HG03378 (cell line): ENCODE measurements around the gene TNF.
"Not testable (repeated sequence)": the region's sequence is repeated elsewhere in the genome, so short reads cannot be mapped to it uniquely, and the experiment has no call there.

Experiments
- ATAC-seq: cut with Tn5 transposase; IDR thresholded peaks from one replicate; pipeline ENCODE4 v1.9.1; 2021; ENCODE audit warnings: mild to moderate bottlenecking, moderate library complexity; ENCODE audit not compliant: unreplicated experiment

The TNF gene

DNA sequence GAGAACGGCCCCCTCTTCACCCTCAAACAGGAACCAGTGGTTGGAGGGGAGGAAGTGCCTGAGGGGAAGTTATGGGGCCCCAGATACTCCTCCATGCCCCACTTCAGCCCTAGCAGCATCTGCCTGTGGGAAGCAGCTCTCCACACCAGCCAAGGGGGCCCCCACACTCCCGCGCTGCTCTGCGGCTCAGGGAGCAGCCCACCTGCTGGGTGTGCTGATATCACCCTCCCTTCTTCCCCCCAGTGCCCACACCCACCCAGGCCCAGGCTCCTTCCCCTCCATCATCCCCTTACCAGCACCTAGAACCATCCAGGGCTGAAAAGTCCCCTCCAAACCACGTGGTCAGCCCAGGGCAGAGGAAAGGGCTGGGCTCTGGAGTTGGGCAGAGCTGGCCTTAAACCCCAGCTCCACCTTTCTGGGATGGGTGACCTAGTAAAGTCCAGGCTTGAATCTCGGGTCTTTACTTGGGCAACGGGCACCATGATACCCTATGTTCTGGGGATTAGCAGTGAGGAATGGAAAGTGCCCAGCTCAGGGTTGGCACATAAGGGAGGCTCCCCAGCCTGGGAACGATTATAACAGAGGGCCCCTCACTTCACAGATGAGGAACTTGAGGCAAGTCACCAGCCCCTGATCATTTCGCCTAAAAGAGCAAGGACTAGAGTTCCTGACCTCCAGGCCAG is 11.4 kb downstream of the TNF start:
- ATAC-seq = no peak

DNA sequence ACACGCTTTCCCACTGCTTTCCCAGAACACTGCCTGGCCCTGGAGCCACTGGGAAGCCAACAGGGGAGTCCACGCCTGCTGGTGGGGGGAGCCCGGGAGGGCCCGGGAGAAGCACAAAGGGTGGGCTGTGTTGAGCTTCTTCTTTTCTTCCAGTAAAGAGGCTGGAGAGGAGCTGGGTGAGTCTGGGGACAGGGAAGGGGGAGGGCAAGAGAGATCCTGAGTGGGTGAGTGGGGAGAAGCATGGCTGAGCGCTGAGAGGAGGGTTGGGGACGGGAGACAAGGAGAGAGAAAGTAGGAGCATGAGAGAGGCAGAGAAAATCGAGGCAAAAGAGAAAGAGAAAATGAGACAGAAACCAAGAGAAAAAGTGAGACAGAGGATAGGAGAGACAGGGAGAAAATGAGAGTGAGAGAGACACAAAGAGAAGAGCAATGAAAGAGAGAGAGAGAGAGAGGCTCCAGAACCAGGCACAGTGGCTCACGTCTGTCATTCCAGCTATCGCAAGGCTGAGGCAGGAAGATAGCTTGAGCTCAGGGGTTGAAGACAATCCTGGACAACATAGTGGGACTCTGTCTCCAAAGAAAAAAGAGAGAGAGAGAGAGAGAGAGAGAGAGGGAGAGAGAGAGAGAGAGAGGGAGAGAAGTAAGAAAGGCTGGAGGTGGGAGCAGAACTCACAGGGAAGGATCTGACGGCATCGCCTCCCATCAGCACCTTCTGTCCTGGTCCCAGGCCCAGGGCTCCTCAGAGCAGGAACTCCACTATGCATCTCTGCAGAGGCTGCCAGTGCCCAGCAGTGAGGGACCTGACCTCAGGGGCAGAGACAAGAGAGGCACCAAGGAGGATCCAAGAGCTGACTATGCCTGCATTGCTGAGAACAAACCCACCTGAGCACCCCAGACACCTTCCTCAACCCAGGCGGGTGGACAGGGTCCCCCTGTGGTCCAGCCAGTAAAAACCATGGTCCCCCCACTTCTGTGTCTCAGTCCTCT is 12.7 kb downstream of the TNF start:
- ATAC-seq = no peak

GRCh38 chr6:31588871-31589650 is 13.7 kb downstream of the TNF start:
- ATAC-seq = no peak

GRCh38 chr6:31590691-31591090 is 15.3 kb downstream of the TNF start:
- not testable (repeated sequence) for ATAC-seq

DNA sequence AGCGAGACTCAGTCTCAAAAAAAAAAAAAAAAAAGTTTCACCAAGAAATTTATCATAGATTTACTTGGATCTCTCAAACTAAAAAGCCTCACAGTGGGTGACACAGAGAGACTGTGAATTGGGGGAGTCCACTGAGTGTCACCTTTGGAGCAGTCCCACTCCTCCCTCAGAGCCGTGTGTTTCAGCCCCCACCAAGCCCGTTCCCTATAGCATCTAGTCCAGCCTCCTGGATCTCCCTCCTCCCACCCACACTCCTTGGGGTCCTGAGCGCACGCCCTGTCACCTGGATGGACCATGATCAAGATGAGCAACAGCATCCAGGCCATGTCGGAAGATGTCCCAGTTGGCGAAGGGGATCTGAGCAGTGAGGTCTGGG is 17.0 kb downstream of the TNF start:
- ATAC-seq = no peak

DNA sequence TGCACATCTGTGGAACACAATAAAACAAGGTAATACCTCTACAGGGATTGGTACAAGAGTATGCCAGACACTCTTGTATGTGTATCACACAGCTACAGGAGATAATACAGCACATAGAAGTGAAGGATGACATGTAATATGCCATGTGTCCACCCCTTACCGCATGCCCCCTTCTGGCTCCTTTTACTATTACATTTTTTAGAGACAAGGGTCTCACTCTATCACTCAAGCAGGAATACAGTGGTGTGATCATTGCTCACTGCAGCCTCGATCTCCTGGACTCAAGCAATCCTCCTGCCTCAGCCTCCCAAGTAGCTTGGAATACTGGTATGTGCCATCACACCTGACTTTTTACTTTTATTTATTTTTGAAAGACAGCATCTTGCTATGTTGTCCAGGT is 21.6 kb downstream of the TNF start:
- ATAC-seq = peak; percentile 42

GRCh38 chr6:31607317-31607716 is 32.0 kb downstream of the TNF start:
- ATAC-seq = no peak

GRCh38 chr6:31609519-31610406 is 34.4 kb downstream of the TNF start:
- no peak for ATAC-seq

GRCh38 chr6:31610968-31611367 is 35.6 kb downstream of the TNF start:
- ATAC-seq = no peak

DNA sequence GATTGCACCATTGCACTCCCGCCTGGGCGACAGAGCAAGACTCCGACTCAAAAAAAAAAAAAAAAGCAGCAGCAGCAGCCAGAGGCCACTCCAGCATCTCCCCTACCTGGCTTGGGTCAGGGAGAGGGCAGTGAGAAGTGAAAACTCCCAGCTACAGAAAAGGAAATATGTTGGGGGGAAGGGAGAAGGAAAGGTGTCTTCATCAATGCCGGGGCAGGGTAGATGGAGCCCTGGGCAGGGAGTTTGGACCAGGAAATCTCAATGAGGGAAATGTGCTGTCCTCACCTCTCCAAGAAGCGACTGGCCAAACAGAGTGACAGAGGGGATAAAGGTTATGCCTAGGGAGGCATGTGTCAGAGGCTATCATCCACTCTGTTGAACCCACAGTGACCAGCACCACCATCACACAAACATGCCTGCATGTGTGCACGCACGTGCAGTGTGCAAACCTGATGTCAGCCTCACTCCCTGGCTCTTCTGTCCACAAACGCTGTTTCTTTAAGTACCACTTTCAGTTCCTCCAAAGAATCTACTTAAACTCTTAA is 38.8 kb downstream of the TNF start:
- no peak for ATAC-seq

DNA sequence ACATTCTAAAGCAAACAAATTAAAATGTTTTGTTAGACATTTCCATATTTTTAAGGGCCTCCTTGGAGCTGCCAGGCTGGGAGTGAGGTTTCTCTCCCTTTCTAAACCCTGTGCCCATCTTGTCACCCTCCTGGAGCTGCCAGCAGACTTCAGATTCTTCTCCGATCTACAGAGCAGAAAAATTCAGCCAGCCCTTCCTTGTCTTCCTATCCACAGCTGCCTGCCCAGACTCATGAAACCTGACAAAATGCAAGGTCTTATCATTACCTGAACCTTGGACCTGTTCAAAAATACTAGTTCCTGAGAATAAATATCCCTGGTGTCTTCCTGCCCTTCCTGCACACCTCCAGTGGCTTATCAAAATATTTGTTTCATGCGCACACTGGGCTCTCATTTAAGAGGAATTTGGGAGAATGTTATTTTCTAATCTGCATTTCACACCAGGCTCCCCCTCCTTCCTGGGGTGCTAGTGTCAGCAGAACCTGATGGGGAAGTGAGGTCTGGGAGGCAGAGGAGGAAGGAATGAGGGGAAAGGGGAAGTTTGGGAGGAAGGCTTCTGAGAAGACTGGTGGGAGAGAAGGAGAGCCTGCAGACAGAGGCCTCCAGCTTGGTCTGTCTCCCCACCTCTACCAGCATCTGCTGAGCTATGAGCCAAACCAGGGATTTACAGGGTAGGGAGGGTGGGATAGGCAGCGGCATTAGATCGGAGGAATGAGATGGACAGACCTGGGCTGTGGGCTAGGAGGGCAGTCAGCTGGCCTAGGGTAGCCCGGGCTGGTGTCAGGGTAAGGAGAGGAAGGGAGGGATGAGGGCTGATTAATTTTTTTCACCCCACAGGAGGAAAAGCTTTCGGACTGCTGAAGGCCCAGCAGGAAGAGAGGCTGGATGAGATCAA is 39.6 kb downstream of the TNF start, which contains the start of gene AIF1:
Gene AIF1 (plus strand): TSS at position 551 of the 895 bp plus-strand sequence. CDS start 96 bp downstream, at position 647.
- ATAC-seq = no peak

DNA sequence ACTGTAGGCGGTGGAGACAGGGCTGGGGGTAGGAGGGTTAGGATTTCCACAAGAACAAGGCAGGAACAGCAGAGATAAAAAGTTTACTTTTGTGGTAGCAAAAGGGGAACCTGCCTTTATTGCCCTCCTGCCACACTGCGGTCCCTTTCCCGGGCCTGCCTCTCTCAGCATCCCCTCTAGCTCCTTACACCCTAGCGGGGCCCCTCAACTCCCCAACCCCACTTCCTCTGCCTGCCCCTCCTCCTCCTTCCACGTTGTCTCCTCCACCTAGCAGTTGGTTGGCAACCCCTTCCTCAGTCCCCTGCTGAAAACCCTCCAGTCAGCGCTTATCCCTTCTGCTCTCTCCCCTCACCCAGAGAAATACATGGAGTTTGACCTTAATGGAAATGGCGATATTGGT is 40.4 kb downstream of the TNF start:
- no peak for ATAC-seq

DNA sequence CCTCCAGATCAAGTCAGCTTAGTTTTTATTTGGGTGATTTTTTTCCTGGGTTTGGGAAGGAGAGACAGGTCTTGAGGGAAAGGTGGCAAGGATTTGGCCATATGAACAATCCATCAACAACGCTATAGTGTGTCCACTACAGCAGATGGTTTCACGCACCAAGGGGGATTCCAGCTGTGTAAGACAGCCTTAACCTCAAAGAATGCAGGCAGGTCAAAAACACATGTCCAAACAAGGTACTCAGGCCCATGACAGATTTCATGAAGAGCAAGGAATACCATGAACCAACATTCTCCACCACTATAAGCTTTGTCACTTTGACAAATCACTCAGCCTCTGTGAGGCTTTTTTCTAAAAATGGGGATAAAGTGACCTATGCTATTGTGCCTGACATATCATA is 41.6 kb downstream of the TNF start:
- no peak for ATAC-seq

GRCh38 chr6:31619805-31620585 is 44.6 kb downstream of the TNF start:
- peak; percentile 55 for ATAC-seq

GRCh38 chr6:31620586-31621319 is 45.4 kb downstream of the TNF start, which contains the start of gene PRRC2A:
TSS of gene PRRC2A (plus strand) at chr6:31620715. CDS start at chr6:31622790, 2,075 bp downstream.
- peak; percentile 19 for ATAC-seq

DNA sequence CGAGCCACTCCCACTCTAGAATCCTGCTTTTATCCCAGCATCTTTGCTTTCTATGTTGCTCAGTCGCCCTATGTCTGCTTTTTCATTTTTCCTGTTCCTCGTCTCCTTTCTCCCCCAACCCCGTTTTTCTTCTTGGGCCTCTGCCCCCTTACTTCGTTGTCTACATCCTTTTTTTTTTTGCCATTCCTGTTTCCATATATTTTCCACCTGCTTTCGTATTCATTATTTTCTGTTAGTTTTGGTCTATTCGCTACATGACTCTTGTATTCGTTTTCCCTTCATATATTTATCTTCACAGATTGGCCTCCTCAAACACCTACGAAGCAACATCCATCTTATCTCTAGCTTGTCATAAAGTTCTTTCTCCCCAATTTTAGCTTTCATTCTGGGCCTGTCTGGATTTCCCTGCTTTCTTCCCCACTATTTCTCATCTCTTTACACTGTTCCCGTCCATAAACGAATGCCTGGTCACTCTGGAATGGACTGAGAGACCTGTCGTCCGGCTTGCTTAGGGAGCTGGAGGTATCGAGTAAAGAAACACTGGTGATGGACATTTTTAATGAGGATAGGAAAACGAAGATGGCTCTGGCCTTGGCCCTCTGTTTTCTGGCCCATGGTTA is 46.1 kb downstream of the TNF start:
- no peak for ATAC-seq

DNA sequence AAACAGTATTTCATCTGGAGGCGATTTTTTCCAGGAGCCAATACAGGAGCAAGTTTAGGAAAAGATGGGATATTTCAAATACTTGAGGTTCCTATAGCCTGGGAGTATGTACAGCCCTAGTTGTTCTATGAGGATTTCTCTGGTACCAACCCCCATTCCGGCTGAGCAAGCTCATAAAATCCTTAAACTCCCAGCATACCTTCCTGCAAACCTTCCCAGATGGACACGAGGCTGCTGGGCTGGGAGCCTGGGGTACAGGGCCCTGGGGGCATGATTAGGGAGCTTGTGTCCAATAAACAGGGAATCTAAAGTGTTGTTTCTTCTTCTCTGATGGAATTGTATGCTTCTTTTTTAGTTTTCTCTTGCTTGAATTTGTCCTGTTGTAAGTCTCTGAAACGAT is 46.6 kb downstream of the TNF start:
- ATAC-seq = no peak
